HepG2 (cell line): Measurements from ENCODE around the gene GMPPB. TPM values are rescaled to one million over a fixed set of nuclear protein-coding genes. Genes with fewer than 3 reads are reported as not detected.

Source experiments
- ATAC-seq: fragments of 200-7000 bp; cut with Tn5 transposase; 3 replicates; pipeline ENCODE4 v1.9.1; 2020; ENCODE audit warnings: mild to moderate bottlenecking, moderate library complexity
- Bru-seq: library from RNA; stranded (reverse); fragments of 400-500 nt; gene quantifications from one replicate; lab custom pipeline; 2021; lab: Mats Ljungman, UMichigan
- BruChase-seq, 2 experiments: library from RNA; stranded (reverse); fragments of 400-500 nt; gene quantifications; one replicate each; lab custom pipeline; 2021; lab: Mats Ljungman, UMichigan
- BruUV-seq: library from RNA; stranded (reverse); fragments of 400-500 nt; replicated peaks from 2 replicates; lab custom pipeline; 2021; lab: Mats Ljungman, UMichigan
- CTCF ChIA-PET: fragments of 300-600 bp; formaldehyde crosslinking; extraction: SDS; loops from one replicate; lab custom pipeline; 2021; ENCODE audit warnings: low total read pairs, inconsistent platforms, low intra/inter-chr PET ratio; lab: Yijun Ruan, JAX
- POLR2A ChIA-PET: fragments of 350-600 bp; sonication (Branson Sonifier 250); formaldehyde crosslinking; loops from one replicate; lab custom pipeline; 2020; ENCODE audit warnings: antibody characterized with exemption, inconsistent platforms; lab: Yijun Ruan, JAX
- DNase-seq: peaks from one replicate; pipeline ENCODE4 v3.0.0-alpha.2; 2015; ENCODE audit warnings: low spot score
- FAIRE-seq: peaks from 3 replicates; lab custom pipeline; 2011; peaks lifted over from hg19 to GRCh38; lab: Jason Lieb, UNC
- H2AFZ ChIP-seq: one replicate; pipeline ENCODE4 v1.6.1; 2011; ENCODE audit warnings: low read length, inconsistent platforms
- H3K27ac ChIP-seq: fragments of 300-600 bp; 3 replicates; pipeline ENCODE4 v1.8.0; 2011; ENCODE audit warnings: mixed run types, mild to moderate bottlenecking, mixed read lengths, low read length, inconsistent platforms; ENCODE audit not compliant: insufficient read depth; ENCODE audit errors: extremely low read length
- H3K27me3 ChIP-seq, 2 experiments: fragments of 200-600 bp in 1 of 2; 2 replicates in 1 of 2; 3 replicates in 1 of 2; pipeline versions ENCODE4 v1.6.0 to v1.8.0; 2011; ENCODE audit warnings: low read length in 2 of 2, mild to moderate bottlenecking in 2 of 2, moderate library complexity in 2 of 2, inconsistent platforms in 1 of 2; ENCODE audit not compliant: insufficient read depth in 2 of 2, control insufficient read depth in 1 of 2
- H3K36me3 ChIP-seq, 2 experiments: fragments of 200-600 bp in 1 of 2; replicated peaks in 1 of 2; 2 replicates in 1 of 2; 3 replicates in 1 of 2; pipeline versions ENCODE4 v1.5.1 to v1.8.0; 2011; ENCODE audit warnings: low read length in 2 of 2, inconsistent platforms in 1 of 2; ENCODE audit not compliant: insufficient read depth in 2 of 2, control insufficient read depth in 1 of 2
- H3K4me1 ChIP-seq: 2 replicates; pipeline ENCODE4 v1.5.1; 2012; ENCODE audit warnings: low read length, inconsistent platforms; ENCODE audit not compliant: insufficient read depth
- H3K4me2 ChIP-seq: 2 replicates; pipeline ENCODE4 v1.6.0; 2011; ENCODE audit warnings: low read depth, low read length, inconsistent platforms
- H3K4me3 ChIP-seq, 3 experiments: fragments of 200-600 bp in 1 of 3; sonication (generic), shearing (Covaris generic) in 1 of 3; replicated peaks in 1 of 3; 2 replicates each; pipeline ENCODE4 v1.5.1; 2011 to 2016; ENCODE audit warnings: low read length in 3 of 3, inconsistent platforms in 2 of 3, low read depth in 2 of 3, mild to moderate bottlenecking in 2 of 3, control low read depth in 1 of 3, mixed read lengths in 1 of 3; ENCODE audit not compliant: insufficient read depth in 1 of 3
- H3K79me2 ChIP-seq: one replicate; pipeline ENCODE4 v1.6.1; 2011; ENCODE audit warnings: low read length, inconsistent platforms; ENCODE audit not compliant: insufficient read depth
- H3K9ac ChIP-seq: 2 replicates; pipeline ENCODE4 v1.6.0; 2011; ENCODE audit warnings: mild to moderate bottlenecking, low read depth, low read length, inconsistent platforms; ENCODE audit not compliant: insufficient read depth
- H3K9me3 ChIP-seq: 2 replicates; pipeline ENCODE4 v1.5.1; 2012; ENCODE audit warnings: mild to moderate bottlenecking, low read length
- H4K20me1 ChIP-seq: 2 replicates; pipeline ENCODE4 v1.6.0; 2011; ENCODE audit warnings: inconsistent platforms, mild to moderate bottlenecking, low read length, moderate library complexity; ENCODE audit not compliant: insufficient read depth
- BCL6 ChIP-seq: IDR thresholded peaks from 2 replicates; pipeline ENCODE4 v1.6.1; 2016; ENCODE audit warnings: missing genetic modification reagents, missing compliant biosample characterization
- CCAR2 ChIP-seq: fragments of 200-400 bp; formaldehyde crosslinking; optimal IDR thresholded peaks from 2 replicates; pipeline ENCODE3; 2018; ENCODE audit warnings: low read depth, mild to moderate bottlenecking, low read length, moderate library complexity
- CENPT ChIP-seq: sonication (generic); formaldehyde crosslinking; IDR thresholded peaks from 2 replicates; pipeline ENCODE4 v1.8.0; 2022; ENCODE audit warnings: low read depth, mild to moderate bottlenecking, moderate library complexity, missing genetic modification reagents
- MAF1 ChIP-seq: sonication (generic); formaldehyde crosslinking; IDR thresholded peaks from 2 replicates; pipeline ENCODE4 v1.5.0; 2020; ENCODE audit warnings: missing genetic modification reagents, borderline replicate concordance
- SCMH1 ChIP-seq: sonication (generic); formaldehyde crosslinking; IDR thresholded peaks from 2 replicates; pipeline ENCODE4 v1.9.0; 2021; ENCODE audit warnings: missing genetic modification reagents, mild to moderate bottlenecking, borderline replicate concordance
- UBTF ChIP-seq: sonication (generic); formaldehyde crosslinking; IDR thresholded peaks from 2 replicates; pipeline ENCODE4 v1.4.0; 2020; ENCODE audit warnings: mild to moderate bottlenecking, missing genetic modification reagents
- ZNF496 ChIP-seq: sonication (generic); formaldehyde crosslinking; IDR thresholded peaks from 2 replicates; pipeline ENCODE4 v1.8.1; 2023; ENCODE audit warnings: mild to moderate bottlenecking, moderate library complexity, missing genetic modification reagents; ENCODE audit not compliant: insufficient replicate concordance
- ZNF891 ChIP-seq: sonication (generic); formaldehyde crosslinking; IDR thresholded peaks from 2 replicates; pipeline ENCODE4 v1.5.0; 2020; ENCODE audit warnings: mild to moderate bottlenecking, missing genetic modification reagents
- ZSCAN31 ChIP-seq: sonication (generic); formaldehyde crosslinking; IDR thresholded peaks from 2 replicates; pipeline ENCODE4 v1.5.0; 2020; ENCODE audit warnings: low read depth, mild to moderate bottlenecking, missing genetic modification reagents
- WGBS: methylation state at CpG from one replicate; pipeline ENCODE4 v1.1.6; 2017; ENCODE audit warnings: low lambda C conversion rate; 5-methylcytosine and 5-hydroxymethylcytosine counted together
- in situ Hi-C: cut with HindIII; loops from 2 replicates; pipeline ENCODE4 v1.10.0; 2017; ENCODE audit warnings: low pct_unique_long_range_greater_than_20kb; ENCODE audit not compliant: extremely low pct_ligation_motif_present
- intact Hi-C: fragments of 100-400 bp; cut with micrococcal nuclease; formaldehyde crosslinking; loops from one replicate; pipeline ENCODE4 v1.10.0; 2022; ENCODE audit not compliant: unreplicated experiment
- long read RNA-seq, 2 experiments: library from RNA in 1 of 2; library from polyadenylated mRNA in 1 of 2; stranded (forward) in 1 of 2; unstranded in 1 of 2; transcript quantifications; one replicate each; pipeline ENCODE4 v2.0.0, GENCODE V29; 2019 to 2022
- polyA minus RNA-seq, 3 experiments: library from RNA; depleted of rRNA, polyadenylated mRNA; stranded (reverse); fragments of >200 nt; gene quantifications; 2 replicates each; pipeline ENCODE4 v1.2.3, GENCODE V29; 2011; ENCODE audit warnings: low replicate concordance in 1 of 3
- polyA plus RNA-seq, 8 experiments: library from polyadenylated mRNA; depleted of rRNA in 3 of 8; stranded (reverse) in 7 of 8; unstranded in 1 of 8; fragments of >200 nt; fragmentation: Illumina TruSeq in 4 of 8; extraction: Trizol in 4 of 8; gene quantifications; 2 replicates each; pipeline versions ENCODE4 v1.2.1 to v1.2.3, GENCODE V29; 2011 to 2016; ENCODE audit warnings: low read depth in 4 of 8, missing spikeins in 1 of 8, mixed read lengths in 1 of 8; ENCODE audit not compliant: insufficient read depth in 1 of 8
- total RNA-seq, 5 experiments: library from RNA; depleted of rRNA; stranded (reverse); fragments of >200 nt; fragmentation: Illumina TruSeq; extraction: Trizol; gene quantifications; 2 replicates each; pipeline ENCODE4 v1.2.3, GENCODE V29; 2016; ENCODE audit warnings: low read depth in 1 of 5
- TF ChIP-seq, protein P1 (sequence below): sonication (generic); formaldehyde crosslinking; IDR thresholded peaks from 2 replicates; pipeline ENCODE4 v1.5.1; 2020; ENCODE audit warnings: missing genetic modification reagents, mild to moderate bottlenecking, borderline replicate concordance

Gene GMPPB
- 21.7 and 23.1 TPM in 2 replicates for total RNA-seq (2016; rRNA removed; fragmentation: Illumina TruSeq; extraction: Trizol)
- total RNA-seq (2016; cell fraction: cytosol; rRNA removed; fragmentation: Illumina TruSeq; extraction: Trizol; ENCODE audit: low read depth), result 3.9 and 5.4 TPM in 2 replicates
- total RNA-seq (2016; cell fraction: insoluble cytoplasmic fraction; rRNA removed; fragmentation: Illumina TruSeq; extraction: Trizol), result 21.2 and 23.8 TPM in 2 replicates
- 7.3 and 8.9 TPM in 2 replicates for total RNA-seq (2016; cell fraction: membrane; rRNA removed; fragmentation: Illumina TruSeq; extraction: Trizol)
- 14.9 and 16.7 TPM in 2 replicates for total RNA-seq (2016; cell fraction: nucleus; rRNA removed; fragmentation: Illumina TruSeq; extraction: Trizol)
- 6.5 and 9.1 TPM in 2 replicates for polyA plus RNA-seq (2011; rRNA removed)
- polyA plus RNA-seq (2011; cell fraction: cytosol; rRNA removed), result 6.3 and 8.4 TPM in 2 replicates
- 15.5 and 21.5 TPM in 2 replicates for polyA plus RNA-seq (2011; cell fraction: nucleus; rRNA removed)
- polyA plus RNA-seq (2012), result 4.8 and 5.8 TPM in 2 replicates
- polyA plus RNA-seq (2016; cell fraction: cytosol; fragmentation: Illumina TruSeq; extraction: Trizol; ENCODE audit: low read depth), result 3.3 and 3.7 TPM in 2 replicates
- 17.8 and 18.8 TPM in 2 replicates for polyA plus RNA-seq (2016; cell fraction: insoluble cytoplasmic fraction; fragmentation: Illumina TruSeq; extraction: Trizol; ENCODE audit: low read depth)
- polyA plus RNA-seq (2016; cell fraction: membrane; fragmentation: Illumina TruSeq; extraction: Trizol; ENCODE audit: low read depth), result 4.7 and 5.8 TPM in 2 replicates
- 23.9 and 25.9 TPM in 2 replicates for polyA plus RNA-seq (2016; cell fraction: nucleus; fragmentation: Illumina TruSeq; extraction: Trizol; ENCODE audit: insufficient read depth, low read depth)
- 21.4 and 30.7 TPM in 2 replicates for polyA minus RNA-seq (2011; rRNA and poly(A)+ RNA removed; ENCODE audit: low replicate concordance)
- 4.2 and 5.6 TPM in 2 replicates for polyA minus RNA-seq (2011; cell fraction: cytosol; rRNA and poly(A)+ RNA removed)
- 12.6 and 20.3 TPM in 2 replicates for polyA minus RNA-seq (2011; cell fraction: nucleus; rRNA and poly(A)+ RNA removed)
- percentile 66 among the genes with signal in this experiment for Bru-seq, nascent RNA
- BruChase-seq, experiment 1, labeled RNA remaining after a 6-hour chase, result percentile 73 among the genes with signal in this experiment
- percentile 74 among the genes with signal in this experiment for BruChase-seq, experiment 2, labeled RNA remaining after a 2-hour chase
- long read RNA-seq, experiment 1, full-length matches to known transcripts, result 37 of 42 reads
- long read RNA-seq, experiment 1, partial matches to known transcripts, result 1 of 42 reads
- long read RNA-seq, experiment 1, other reads (novel, unspliced or antisense), result 4 of 42 reads
- long read RNA-seq, experiment 2, transcript GMPPB-202 (9 exons, 1,582 nt), result major isoform, 11 of 23 reads
- long read RNA-seq, experiment 2, partial matches to known transcripts, result 4 of 23 reads
- long read RNA-seq, experiment 2, other reads (novel, unspliced or antisense), result 8 of 23 reads

DNA sequence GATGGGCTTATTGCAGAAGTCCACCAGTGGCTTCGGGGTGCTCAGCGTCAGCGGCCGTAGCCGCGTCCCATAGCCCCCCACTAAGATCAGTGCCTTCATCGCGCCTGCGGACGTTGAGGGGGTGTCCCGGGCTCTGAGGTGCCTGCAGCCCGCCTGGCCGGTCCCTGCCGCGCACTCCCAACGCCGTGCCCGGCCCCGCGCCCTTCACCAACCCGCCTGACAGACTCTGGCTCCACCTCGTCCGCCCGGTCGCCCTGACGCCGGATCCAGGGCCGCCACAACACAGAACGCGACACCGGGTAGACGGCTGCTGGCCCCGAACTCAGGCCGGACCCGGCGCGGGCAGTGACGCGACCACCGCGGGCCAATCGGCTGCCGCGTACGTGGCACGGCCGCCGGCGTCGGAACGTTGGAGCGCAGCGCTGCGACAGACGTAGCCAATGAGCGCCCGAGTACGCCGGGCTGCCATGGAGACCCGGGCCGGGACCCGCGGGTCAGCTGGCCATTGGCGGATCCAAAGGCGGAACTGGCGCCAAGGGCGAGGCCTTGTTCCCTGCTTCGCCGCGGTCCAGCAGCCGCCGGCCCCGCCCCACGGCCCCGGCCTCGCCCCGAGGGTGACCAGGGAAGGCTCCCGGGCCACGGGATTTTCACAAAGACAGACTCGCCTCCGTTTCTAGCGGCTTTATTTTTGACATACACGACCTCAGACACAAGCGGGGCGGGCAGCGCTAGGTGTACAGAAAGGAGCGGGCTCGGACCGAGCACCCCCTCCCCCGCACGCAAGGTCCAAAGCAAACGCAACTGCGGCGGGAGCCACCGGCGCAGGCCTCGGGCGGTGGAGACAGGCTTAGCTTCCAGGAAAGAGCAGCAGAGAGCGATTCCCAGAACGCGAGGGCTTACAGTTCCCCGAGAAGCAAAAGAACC lies at the start of gene GMPPB:
Gene GMPPB (minus strand): TSS at position 324 of the 924 bp plus-strand sequence. CDS start 225 bp downstream, at position 99.
- Histone ChIP-seq H3K9ac (peak within 1 kb of the TSS; percentile 95), H3K4me2 (peak within 1 kb of the TSS; percentile 88), H4K20me1 (no peaks in the 10 kb centered on the region), H3K27ac (peak within 1 kb of the TSS; percentile 87), H3K27me3 (no peaks in the 10 kb centered on the region), H3K36me3 (peaks cover 19 to 40% of the 10 kb centered on the region in 2 experiments), H2AFZ (no peak within 1 kb of the TSS), H3K4me1 (peaks cover 21% of the 10 kb centered on the region), H3K4me3 (peak within 1 kb of the TSS; percentile 80 to 100 (median 97); a peak in 5 of 6 replicates), H3K79me2 (peaks cover 13% of the 10 kb centered on the region), H3K9me3 (no peaks in the 10 kb centered on the region)
- 1% methylated on average over 28 of the region's 102 CpGs for WGBS
- ATAC-seq, result peak; percentile 89
- DNase-seq, result peak; percentile 93
- intact Hi-C loops, result loop anchor here (2.0 kb wide), 1 partner anchor 47 kb away; no protein-coding TSS in a partner anchor
- in situ Hi-C loops, result no loop called here
- TSS peak; percentile 53 for BruUV-seq
- peak; percentile 61 for FAIRE-seq
- ChIA-PET POLR2A (interaction anchor here (0.8 to 1.8 kb wide), 3 partner anchors 25 to 84 kb away, joined by 3 to 4 read pairs (median 3); partner anchors contain the start of gene INKA1), CTCF (no interaction called here)
- TF ChIP-seq BCL6 (no peak), CCAR2 (no peak), CENPT (CRISPR knock-in tag) (0 out of 2 replicates have a peak, but pooled peaks have one; percentile 32), SCMH1 (CRISPR knock-in tag) (no peak), UBTF (CRISPR knock-in tag) (peak; percentile 59), ZNF891 (CRISPR knock-in tag) (peak; percentile 51; the same call in 1 of the 2 replicates), ZNF496 (CRISPR knock-in tag) (no peak), ZSCAN31 (CRISPR knock-in tag) (0 out of 2 replicates have a peak, but pooled peaks have one; percentile 43), MAF1 (no peak)
- TF ChIP-seq, protein P1, sequence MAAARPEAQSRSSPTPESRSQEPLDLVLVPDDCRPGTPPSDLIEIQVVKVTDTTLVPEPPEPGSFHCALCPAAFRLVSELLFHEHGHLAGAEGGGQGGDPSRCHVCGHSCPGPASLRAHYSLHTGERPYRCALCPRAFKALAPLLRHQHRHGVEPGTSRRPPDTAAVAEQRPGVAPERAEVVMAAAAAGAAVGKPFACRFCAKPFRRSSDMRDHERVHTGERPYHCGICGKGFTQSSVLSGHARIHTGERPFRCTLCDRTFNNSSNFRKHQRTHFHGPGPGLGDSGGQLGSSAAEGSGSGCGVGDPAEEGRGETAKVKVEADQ (CRISPR knock-in tag), result no peak
